Activated naive CD4-positive, alpha-beta T cell treated with Interleukin-2 at 50 U/mL for 16 hours (primary cell): ENCODE results near the gene PDIA6.

ENCODE experiments used
- DNase-seq: peaks from one replicate; pipeline ENCODE4 v3.0.0-alpha.2; 2020

Gene PDIA6

DNA sequence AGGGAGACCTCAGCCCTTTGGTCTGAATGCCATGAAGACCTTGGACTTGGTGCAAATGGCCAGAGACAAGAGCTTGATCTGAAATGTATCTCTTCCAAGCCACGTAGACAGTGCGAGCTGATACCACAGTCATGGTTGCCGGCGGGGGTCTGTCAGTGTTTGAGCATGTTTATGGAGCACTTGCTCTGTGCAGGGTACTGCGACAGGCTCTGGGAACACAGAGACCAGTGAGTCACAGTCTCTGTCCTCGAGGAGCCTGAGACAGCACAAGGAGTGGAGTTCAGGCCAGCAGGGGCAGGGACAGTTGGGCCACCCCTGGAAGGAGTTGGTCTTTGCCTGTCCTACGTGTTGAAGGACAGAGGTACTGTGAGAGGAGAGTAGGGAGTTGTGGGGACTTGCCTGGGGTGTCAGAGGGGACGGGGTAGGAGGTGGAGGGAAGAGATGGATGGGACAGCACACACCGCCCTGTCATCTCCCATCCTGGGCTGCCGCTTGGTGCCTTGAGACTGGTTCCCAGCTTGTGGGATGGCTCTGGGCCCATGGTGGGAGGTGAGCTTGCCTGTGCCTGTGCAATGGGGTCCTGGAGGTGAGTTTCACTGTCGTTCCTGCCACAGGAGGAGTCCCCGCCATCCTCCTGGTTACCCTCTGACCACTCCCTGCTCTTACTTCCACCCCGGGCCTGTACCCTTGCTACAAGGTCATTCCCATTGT, 51.6 kb downstream of the PDIA6 start:
- DNase-seq: no peak

DNA sequence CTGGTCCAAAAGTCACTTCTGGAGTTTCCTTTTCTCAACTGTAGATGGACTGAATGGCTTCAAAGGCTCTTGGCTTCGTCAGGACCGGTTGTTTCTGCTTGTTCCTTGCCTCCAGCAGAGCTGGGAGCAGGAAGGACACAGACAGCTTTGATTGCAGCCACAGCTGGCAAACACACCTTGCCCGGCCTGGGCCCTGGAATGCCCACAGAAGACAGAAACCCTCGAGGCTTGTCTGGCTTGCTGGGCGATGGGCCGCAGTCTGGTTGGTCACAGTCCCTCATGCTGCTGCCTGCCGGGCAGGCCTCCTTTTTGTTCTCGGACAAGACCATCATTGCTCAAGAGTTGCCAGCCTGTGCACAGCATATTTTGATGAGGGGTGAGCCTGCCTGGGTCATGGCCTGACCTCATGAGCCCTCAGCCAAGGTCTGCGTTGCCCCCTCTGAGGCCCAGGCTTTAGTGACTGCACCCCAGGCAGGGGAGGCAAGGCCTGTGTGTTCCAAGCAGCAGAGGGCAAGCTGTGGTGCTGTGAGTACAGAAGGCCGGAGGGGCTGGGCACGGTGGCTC, 53.4 kb downstream of the PDIA6 start:
- DNase-seq: no peak

DNA sequence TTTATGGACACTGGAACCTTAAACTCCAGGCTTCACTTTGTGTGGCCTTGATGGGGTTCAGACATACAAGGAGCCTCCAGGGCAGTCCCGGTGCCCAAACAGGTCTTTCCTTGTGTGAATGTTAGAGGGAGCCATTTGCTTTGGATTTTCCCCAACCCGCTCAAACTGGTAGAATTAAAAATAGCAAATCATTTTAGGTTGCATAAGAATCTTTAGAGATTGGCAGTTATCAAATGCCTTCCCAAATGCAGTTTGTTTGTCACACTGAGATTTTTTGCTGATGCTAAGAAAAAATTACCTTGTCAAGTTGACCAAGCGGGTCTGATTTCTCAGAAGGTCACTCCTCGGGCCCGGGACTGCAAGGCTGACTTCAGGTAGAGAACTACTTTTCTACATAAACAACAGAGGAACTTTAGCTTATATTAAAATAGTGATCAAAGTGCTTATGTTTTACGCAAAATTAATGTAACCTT, 54.7 kb downstream of the PDIA6 start:
- DNase-seq: no peak

DNA sequence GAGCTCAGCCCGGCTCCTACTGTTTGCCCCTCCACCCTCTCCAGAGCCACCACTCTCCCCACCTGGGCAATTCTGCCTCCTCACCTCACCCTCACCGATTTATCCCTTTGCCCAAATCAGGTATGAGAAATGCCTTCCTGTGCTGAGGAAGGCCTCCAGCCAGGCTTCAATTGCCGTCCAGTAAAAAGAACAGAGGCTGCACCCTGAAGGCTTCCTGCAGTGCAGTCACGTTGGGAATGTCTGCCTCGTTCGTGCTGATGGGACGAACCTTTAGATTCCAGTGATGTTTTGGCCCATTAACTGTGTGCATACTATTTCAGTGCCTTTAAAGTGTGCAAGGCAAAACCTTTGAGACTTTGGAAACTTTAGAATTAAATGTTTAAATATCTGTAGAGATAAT, 57.0 kb downstream of the PDIA6 start:
- DNase-seq: no peak

DNA sequence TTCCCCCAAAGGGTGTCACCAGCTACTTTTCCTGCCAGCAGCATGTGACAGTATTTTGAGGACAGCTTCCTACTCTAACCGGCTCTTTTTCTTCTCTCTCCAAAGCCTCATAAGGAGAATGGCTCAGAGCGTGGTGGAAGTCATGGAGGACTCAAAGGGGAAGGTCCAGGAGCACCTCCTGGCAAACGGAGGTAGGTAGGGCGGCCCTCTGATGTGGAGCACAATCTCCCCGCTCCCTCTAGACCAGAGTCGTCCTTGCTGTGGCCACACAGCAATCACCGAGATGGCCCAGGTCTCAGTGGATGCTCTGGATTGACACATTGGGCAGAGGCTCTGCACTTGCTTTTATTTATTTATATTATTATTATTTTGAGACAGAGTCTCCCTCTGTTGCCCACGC, 58.7 kb downstream of the PDIA6 start:
- DNase-seq: no peak

DNA sequence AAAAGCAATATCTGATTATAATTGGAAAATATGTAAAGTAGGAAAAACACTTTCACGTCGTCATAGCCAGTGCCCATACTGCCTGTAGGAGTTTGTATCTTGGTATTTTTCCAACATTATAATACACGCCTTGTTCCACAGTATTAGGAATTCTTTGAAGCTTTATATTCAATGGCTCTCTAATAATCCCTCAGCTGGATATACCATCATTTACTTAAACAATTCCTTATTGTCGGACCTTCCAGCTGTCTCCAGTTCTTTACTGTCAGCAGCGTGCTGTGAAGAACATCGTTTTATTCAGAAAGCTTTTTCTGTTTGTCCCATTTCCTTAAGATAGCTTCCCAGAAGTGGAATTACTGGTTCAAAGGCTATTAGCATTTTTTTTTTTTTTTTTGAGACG, 59.4 kb downstream of the PDIA6 start:
- no peak for DNase-seq

DNA sequence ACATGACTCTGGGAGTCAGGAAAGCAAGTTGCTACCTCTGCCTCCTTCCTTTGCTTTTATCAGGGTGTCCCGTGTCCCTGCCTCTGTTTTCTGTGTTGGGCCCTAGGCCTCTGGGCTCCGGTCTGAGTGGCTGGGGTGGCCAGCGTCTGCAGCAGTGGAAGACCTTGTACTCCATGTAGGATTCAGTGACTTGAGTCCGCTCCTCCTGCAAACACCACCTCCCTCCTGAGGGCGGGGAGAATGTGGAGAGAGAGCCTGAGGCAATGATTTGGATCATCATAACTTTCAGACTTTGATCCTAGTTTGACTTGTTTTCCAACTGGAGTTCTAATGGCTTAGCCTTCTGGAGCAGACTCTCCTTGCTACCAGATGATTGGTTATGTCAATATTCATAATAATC, 60.3 kb downstream of the PDIA6 start:
- no peak for DNase-seq

DNA sequence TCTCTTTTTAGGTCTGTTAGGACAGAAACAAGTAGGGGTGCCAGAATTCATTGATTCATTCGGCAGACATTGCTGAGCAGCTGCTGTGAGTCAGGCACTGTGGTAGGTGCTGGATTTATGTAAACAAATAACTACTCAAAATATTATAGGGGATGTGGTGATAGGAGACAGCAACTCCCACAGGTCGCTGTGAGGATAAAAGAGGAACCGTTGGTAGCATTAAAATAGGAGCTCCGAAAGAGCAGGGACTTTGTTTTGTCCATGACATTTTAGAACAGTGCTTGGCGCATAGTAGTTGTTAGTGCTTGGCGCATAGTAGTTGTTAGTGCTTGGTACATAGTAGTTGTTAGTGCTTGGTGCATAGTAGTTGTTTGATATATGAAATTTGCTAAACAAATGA, 62.0 kb downstream of the PDIA6 start:
- no peak for DNase-seq

DNA sequence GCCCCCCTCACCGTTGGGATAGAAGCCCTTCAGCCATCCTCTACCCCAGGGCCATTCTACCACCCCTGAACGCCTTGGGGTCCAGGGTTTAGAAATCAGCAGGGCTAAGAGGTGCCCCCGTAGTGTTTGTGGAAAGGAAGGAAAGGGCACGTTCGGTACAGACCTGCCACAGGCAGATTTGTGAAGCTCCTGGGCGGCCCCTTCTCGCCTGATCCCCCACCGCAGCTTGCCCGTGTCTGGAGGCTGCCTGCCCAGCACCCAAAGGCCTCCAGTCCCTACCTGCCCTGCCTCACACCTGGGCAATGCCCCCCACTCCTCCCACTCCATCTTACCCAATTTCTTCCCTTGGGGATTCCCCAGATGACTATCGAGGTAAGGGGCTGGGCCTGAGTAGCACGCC, 69.9 kb downstream of the PDIA6 start:
- DNase-seq: no peak

DNA sequence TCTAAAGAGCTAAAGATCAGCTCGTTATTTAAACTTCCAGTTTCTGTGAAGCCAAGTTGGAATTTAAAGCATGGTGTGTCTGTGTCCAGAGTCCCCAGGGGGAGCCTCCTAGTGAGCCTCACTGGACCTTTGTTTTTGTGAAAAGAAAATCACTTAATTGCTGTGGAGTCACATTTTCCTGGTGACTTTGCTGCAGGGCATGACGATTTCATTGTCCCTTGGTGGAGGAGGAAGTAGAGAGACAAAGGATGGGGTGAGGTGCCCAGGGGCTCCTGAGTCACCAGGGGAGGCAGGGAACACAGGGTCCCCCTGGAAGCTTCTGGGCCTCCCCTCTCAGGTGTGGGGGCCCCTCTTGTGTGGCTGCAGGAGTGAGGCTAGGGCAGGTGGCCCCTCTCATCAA, 71.4 kb downstream of the PDIA6 start:
- DNase-seq: no peak

DNA sequence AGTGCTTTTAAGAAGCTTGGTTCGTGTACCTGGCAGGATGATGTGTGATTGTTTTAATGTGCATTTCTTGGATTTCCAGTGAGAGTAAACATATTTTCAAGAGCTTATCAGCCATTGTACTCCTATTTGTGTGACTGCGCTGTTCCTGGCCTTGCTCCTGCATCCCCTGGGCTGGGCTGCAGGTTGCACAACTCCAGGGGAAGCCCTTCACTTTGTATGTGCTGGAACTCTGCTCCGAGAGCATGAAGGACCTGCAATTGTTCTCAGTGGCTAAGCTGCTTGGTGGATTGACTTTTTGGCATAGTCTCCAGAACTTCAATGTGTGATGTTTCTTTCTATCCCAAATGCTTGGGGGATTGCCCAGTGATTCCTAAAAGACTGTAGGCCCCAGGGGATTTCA, 72.4 kb downstream of the PDIA6 start:
- DNase-seq: no peak

DNA sequence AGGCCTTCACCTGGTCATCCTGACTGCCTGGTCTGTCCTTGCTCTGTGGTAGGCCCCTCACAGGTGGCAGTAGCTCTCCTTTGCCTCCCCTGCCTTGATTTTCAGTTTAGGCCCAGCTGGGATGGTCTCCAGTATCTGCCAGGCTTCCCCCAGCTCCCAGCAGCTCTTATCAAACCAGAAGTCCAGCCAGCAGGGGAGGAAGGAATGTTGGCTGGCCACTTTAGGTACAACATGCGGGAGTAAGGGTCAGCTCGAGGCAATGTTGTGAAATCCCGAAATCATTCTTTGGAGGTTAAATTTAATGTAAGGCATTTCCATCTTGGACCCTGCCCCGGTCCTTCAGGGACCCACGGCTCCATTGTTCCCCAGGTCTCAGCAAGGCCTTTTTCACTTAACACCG, 74.4 kb downstream of the PDIA6 start:
- no peak for DNase-seq

DNA sequence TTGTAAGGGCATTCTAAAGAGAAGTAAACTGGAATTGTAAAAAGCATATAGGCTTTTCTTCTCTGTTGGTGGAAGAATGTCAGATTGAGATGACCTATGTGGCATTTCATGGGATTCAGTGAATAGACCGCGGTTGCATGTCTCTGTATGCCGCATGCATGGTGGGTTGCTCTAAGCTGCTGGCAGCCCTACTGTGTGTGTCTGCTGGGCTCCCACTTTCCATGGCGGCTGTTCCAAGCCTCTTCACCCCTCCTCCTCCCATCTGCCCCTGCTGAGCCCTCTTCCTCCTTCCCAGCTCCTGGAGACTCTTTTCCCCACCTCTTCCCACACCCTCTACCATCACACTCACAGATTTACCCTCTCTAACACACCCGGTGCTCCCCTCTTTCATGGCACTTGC, 78.6 kb downstream of the PDIA6 start:
- DNase-seq: no peak

DNA sequence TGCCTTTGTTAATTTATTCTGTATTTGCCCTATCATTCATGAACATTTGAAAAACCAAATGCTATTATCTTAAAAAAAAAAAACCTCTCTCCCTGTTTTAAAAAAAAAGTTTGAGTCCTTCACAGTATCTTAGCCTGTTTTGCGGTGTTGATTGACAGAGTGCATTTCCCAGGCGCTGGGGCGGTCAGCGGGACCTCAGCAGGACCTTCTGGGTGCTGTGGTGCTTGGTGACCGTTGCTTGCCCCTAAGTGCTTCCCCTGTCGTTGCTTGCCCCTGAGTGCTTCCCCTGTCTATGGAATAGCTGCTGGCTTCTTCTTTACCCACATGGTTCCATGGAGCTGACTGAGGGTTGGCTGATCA, 79.0 kb downstream of the PDIA6 start:
- DNase-seq: no peak
